Neural cell (in vitro differentiated cells): ENCODE results near the gene CACNB2.

Experiments used
- POLR2AphosphoS5 ChIP-seq: IDR thresholded peaks from 2 replicates; pipeline ENCODE4 v1.6.1; 2012
- RAD21 ChIP-seq: fragments of 450-650 bp; conservative IDR thresholded peaks from 2 replicates; pipeline ENCODE4 v1.6.1; 2014; ENCODE audit warnings: antibody characterized with exemption, mild to moderate bottlenecking, moderate library complexity
- TF ChIP-seq, protein P1 (sequence below): fragments of 450-650 bp; IDR thresholded peaks from 2 replicates; pipeline ENCODE4 v1.5.1; 2014; ENCODE audit warnings: antibody characterized with exemption, mild to moderate bottlenecking, moderate library complexity; ENCODE audit not compliant: poor library complexity, severe bottlenecking

GRCh38 chr10:18306031-18306430 lies 165.8 kb downstream of the CACNB2 start:
- no peak for TF ChIP-seq RAD21
- TF ChIP-seq, protein P1, sequence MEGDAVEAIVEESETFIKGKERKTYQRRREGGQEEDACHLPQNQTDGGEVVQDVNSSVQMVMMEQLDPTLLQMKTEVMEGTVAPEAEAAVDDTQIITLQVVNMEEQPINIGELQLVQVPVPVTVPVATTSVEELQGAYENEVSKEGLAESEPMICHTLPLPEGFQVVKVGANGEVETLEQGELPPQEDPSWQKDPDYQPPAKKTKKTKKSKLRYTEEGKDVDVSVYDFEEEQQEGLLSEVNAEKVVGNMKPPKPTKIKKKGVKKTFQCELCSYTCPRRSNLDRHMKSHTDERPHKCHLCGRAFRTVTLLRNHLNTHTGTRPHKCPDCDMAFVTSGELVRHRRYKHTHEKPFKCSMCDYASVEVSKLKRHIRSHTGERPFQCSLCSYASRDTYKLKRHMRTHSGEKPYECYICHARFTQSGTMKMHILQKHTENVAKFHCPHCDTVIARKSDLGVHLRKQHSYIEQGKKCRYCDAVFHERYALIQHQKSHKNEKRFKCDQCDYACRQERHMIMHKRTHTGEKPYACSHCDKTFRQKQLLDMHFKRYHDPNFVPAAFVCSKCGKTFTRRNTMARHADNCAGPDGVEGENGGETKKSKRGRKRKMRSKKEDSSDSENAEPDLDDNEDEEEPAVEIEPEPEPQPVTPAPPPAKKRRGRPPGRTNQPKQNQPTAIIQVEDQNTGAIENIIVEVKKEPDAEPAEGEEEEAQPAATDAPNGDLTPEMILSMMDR: no peak
- TF ChIP-seq POLR2AphosphoS5: no peak
